B cell (primary cell): ENCODE measurements around the gene H6PD.

Experiments
- EZH2 ChIP-seq: IDR thresholded peaks from 2 replicates; pipeline ENCODE4 v1.6.1; 2012; ENCODE audit warnings: borderline replicate concordance, low read depth, mild to moderate bottlenecking, moderate library complexity, low read length; ENCODE audit not compliant: insufficient read depth, poor library complexity, severe bottlenecking
- TF ChIP-seq, protein P1 (sequence below): fragments of 200-600 bp; IDR thresholded peaks from one replicate; pipeline ENCODE4 v1.8.0; 2022; ENCODE audit warnings: antibody characterized with exemption, mild to moderate bottlenecking

DNA sequence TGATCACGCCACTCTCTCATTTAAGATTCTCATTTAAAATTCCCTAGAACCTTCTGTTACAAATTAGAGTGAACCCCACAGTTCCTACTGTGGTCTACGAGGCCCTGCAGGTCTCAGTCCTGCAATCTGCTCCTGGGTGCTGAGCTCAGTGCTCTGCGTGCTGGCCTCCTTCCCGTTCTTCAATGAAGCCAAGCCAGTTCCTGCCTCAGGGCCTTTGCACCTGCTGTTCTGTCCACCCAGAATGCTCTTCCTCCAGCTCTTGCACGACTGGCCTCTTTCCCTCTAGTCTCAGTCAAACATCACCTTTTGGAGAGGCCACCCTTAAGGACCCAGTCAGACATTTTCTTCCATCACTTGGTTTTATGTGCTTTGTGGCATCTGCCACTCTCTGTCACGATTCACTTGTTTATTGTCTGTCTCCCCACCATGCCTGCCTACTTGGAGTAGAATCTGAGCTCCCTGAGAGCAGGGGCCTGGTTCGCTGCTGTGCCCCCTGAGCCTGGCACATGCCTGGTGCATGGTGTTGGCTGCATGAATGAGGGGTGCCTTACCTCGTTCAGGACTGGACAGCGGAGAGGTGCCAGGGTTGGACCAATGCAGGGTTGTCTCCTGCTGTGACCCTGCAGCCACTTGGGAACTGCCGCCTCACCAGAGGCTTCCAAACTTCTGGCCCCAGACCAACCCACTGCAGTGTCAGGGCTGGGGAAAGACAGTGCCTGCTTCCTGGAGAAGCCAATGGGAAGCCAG lies 9.7 kb upstream of the H6PD start:
- TF ChIP-seq, protein P1, sequence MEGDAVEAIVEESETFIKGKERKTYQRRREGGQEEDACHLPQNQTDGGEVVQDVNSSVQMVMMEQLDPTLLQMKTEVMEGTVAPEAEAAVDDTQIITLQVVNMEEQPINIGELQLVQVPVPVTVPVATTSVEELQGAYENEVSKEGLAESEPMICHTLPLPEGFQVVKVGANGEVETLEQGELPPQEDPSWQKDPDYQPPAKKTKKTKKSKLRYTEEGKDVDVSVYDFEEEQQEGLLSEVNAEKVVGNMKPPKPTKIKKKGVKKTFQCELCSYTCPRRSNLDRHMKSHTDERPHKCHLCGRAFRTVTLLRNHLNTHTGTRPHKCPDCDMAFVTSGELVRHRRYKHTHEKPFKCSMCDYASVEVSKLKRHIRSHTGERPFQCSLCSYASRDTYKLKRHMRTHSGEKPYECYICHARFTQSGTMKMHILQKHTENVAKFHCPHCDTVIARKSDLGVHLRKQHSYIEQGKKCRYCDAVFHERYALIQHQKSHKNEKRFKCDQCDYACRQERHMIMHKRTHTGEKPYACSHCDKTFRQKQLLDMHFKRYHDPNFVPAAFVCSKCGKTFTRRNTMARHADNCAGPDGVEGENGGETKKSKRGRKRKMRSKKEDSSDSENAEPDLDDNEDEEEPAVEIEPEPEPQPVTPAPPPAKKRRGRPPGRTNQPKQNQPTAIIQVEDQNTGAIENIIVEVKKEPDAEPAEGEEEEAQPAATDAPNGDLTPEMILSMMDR, result no peak
- no peak for TF ChIP-seq EZH2
